SK-N-SH (cell line): Measurements from ENCODE around the gene NTNG2. TPM values are rescaled to one million over a fixed set of nuclear protein-coding genes. Genes with fewer than 3 reads are reported as not detected.

Experiments used
- CTCF ChIA-PET: fragments of 300-600, 350-600 bp; formaldehyde crosslinking; extraction: SDS; loops from one replicate; lab custom pipeline; 2021; lab: Yijun Ruan, JAX
- POLR2A ChIA-PET: fragments of 350-600 bp; sonication (Branson Sonifier 250); formaldehyde crosslinking; extraction: SDS; loops from one replicate; lab custom pipeline; 2020; ENCODE audit warnings: antibody characterized with exemption, inconsistent platforms; lab: Yijun Ruan, JAX
- DNase-seq: peaks from one replicate; pipeline ENCODE4 v3.0.0; 2012
- H2AFZ ChIP-seq: fragments of 200-600 bp; sonication (generic); 2 replicates; pipeline ENCODE4 v1.8.1; 2016; ENCODE audit warnings: antibody characterized with exemption, mild to moderate bottlenecking, low read depth
- H3F3A ChIP-seq: fragments of 200-600 bp; sonication (generic); replicated peaks from 2 replicates; pipeline ENCODE3; 2016; ENCODE audit warnings: antibody characterized with exemption, mild to moderate bottlenecking; ENCODE audit not compliant: insufficient read depth
- H3K27ac ChIP-seq, 2 experiments: fragments of 200-500 bp in 1 of 2; fragments of 200-600 bp in 1 of 2; sonication (Bioruptor generic) in 1 of 2; sonication (generic), shearing (Covaris generic) in 1 of 2; 2 replicates each; pipeline versions ENCODE4 v1.5.1 to v1.6.1; 2014 to 2016; ENCODE audit warnings: low read depth in 2 of 2, inconsistent platforms in 1 of 2, low read length in 1 of 2, mild to moderate bottlenecking in 1 of 2, mixed read lengths in 1 of 2
- H3K27me3 ChIP-seq: fragments of 200-600 bp; sonication (generic), shearing (Covaris generic); 2 replicates; pipeline ENCODE4 v1.6.1; 2016; ENCODE audit warnings: mixed run types; ENCODE audit not compliant: insufficient read depth
- H3K36me3 ChIP-seq, 2 experiments: fragments of 200-500 bp in 1 of 2; fragments of 200-600 bp in 1 of 2; sonication (Bioruptor generic) in 1 of 2; sonication (generic) in 1 of 2; replicated peaks in 1 of 2; 2 replicates each; pipeline versions ENCODE3 to v1.5.1; 2014 to 2016; ENCODE audit warnings: low read length in 1 of 2, mild to moderate bottlenecking in 1 of 2; ENCODE audit not compliant: insufficient read depth in 2 of 2, control insufficient read depth in 1 of 2
- H3K4me1 ChIP-seq, 2 experiments: fragments of 200-500 bp in 1 of 2; fragments of 200-600 bp in 1 of 2; sonication (Bioruptor generic) in 1 of 2; sonication (generic), shearing (Covaris generic) in 1 of 2; 2 replicates each; pipeline versions ENCODE4 v1.5.1 to v1.6.1; 2014 to 2016; ENCODE audit warnings: low read depth in 1 of 2, low read length in 1 of 2, mixed run types in 1 of 2; ENCODE audit not compliant: insufficient read depth in 2 of 2, control insufficient read depth in 1 of 2
- H3K4me2 ChIP-seq: fragments of 200-600 bp; sonication (generic), shearing (Covaris generic); 2 replicates; pipeline ENCODE4 v1.6.1; 2017; ENCODE audit warnings: mixed run types
- H3K4me3 ChIP-seq, 2 experiments: fragments of 200-500 bp in 1 of 2; fragments of 200-600 bp in 1 of 2; sonication (Bioruptor generic) in 1 of 2; sonication (generic), shearing (Covaris generic) in 1 of 2; 2 replicates each; pipeline versions ENCODE4 v1.5.1 to v1.8.1; 2014 to 2016; ENCODE audit warnings: low read depth in 2 of 2, inconsistent platforms in 1 of 2, low read length in 1 of 2, mild to moderate bottlenecking in 1 of 2, mixed read lengths in 1 of 2, moderate library complexity in 1 of 2
- H3K79me2 ChIP-seq: fragments of 200-600 bp; sonication (generic); 2 replicates; pipeline ENCODE4 v1.8.1; 2017; ENCODE audit warnings: mild to moderate bottlenecking; ENCODE audit not compliant: insufficient read depth
- H3K9ac ChIP-seq: fragments of 200-600 bp; sonication (generic); 2 replicates; pipeline ENCODE4 v1.6.1; 2017; ENCODE audit warnings: mixed run types
- H3K9me2 ChIP-seq: fragments of 200-600 bp; sonication (generic); 2 replicates; pipeline ENCODE4 v1.6.1; 2017; ENCODE audit warnings: mixed run types
- H3K9me3 ChIP-seq: fragments of 200-600 bp; sonication (generic); 2 replicates; pipeline ENCODE4 v1.6.1; 2017; ENCODE audit warnings: mixed run types, mild to moderate bottlenecking, moderate library complexity
- H4K20me1 ChIP-seq: fragments of 200-600 bp; sonication (generic); 2 replicates; pipeline ENCODE4 v1.6.1; 2017; ENCODE audit warnings: mild to moderate bottlenecking, mixed run types; ENCODE audit not compliant: insufficient read depth
- CHD2 ChIP-seq: fragments of 150-350 bp; IDR thresholded peaks from 2 replicates; pipeline ENCODE4 v1.6.1; 2018; ENCODE audit warnings: low read length; ENCODE audit not compliant: partially characterized antibody
- ELF1 ChIP-seq: IDR thresholded peaks from 2 replicates; pipeline ENCODE4 v1.4.0; 2012
- FOSL2 ChIP-seq: IDR thresholded peaks from 2 replicates; pipeline ENCODE4 v1.4.0; 2012; ENCODE audit warnings: low read depth, mild to moderate bottlenecking, moderate library complexity, borderline replicate concordance
- FOXM1 ChIP-seq: IDR thresholded peaks from 2 replicates; pipeline ENCODE4 v1.4.0; 2012; ENCODE audit warnings: low read depth, mild to moderate bottlenecking
- GATA2 ChIP-seq: sonication (generic); formaldehyde crosslinking; IDR thresholded peaks from 2 replicates; pipeline ENCODE4 v1.5.0; 2020; ENCODE audit warnings: mild to moderate bottlenecking, missing genetic modification reagents
- JUND ChIP-seq: IDR thresholded peaks from 2 replicates; pipeline ENCODE4 v1.4.0; 2012
- NRF1 ChIP-seq: IDR thresholded peaks from 2 replicates; pipeline ENCODE4 v1.6.1; 2012; ENCODE audit warnings: low read depth, mild to moderate bottlenecking, low read length
- POLR2AphosphoS5 ChIP-seq: IDR thresholded peaks from 2 replicates; pipeline ENCODE4 v1.6.1; 2012; ENCODE audit warnings: low read depth, low read length
- RCOR1 ChIP-seq: fragments of 150-350 bp; IDR thresholded peaks from 2 replicates; pipeline ENCODE4 v1.6.1; 2017; ENCODE audit warnings: antibody characterized with exemption, low read length
- SIN3A ChIP-seq: IDR thresholded peaks from 2 replicates; pipeline ENCODE4 v1.6.1; 2012; ENCODE audit warnings: low read depth, mild to moderate bottlenecking, low read length, moderate library complexity, borderline replicate concordance
- TEAD4 ChIP-seq: IDR thresholded peaks from 2 replicates; pipeline ENCODE4 v1.4.0; 2012; ENCODE audit warnings: mild to moderate bottlenecking, borderline replicate concordance; ENCODE audit not compliant: insufficient read depth
- WGBS: methylation state at CpG from one replicate; pipeline ENCODE4 v1.1.6; 2017; ENCODE audit warnings: low lambda C conversion rate; 5-methylcytosine and 5-hydroxymethylcytosine counted together
- polyA plus RNA-seq, 3 experiments: library from polyadenylated mRNA; depleted of rRNA; stranded (reverse); fragments of >200 nt; gene quantifications; 2 replicates each; pipeline ENCODE4 v1.2.3, GENCODE V29; 2012
- TF ChIP-seq, protein P1 (sequence below): IDR thresholded peaks from 2 replicates; pipeline ENCODE4 v1.6.1; 2012; ENCODE audit warnings: mild to moderate bottlenecking, low read depth, low read length, moderate library complexity
- TF ChIP-seq, protein P2 (sequence below): IDR thresholded peaks from 2 replicates; pipeline ENCODE4; 2012
- TF ChIP-seq, protein P3 (sequence below): fragments of 150-350 bp; IDR thresholded peaks from 2 replicates; pipeline ENCODE4 v1.6.1; 2016; ENCODE audit warnings: mild to moderate bottlenecking, low read depth, low read length

Gene NTNG2
- polyA plus RNA-seq, 1 of the 3 experiments (the other 2 are of a cell fraction), result 6.1 TPM

DNA sequence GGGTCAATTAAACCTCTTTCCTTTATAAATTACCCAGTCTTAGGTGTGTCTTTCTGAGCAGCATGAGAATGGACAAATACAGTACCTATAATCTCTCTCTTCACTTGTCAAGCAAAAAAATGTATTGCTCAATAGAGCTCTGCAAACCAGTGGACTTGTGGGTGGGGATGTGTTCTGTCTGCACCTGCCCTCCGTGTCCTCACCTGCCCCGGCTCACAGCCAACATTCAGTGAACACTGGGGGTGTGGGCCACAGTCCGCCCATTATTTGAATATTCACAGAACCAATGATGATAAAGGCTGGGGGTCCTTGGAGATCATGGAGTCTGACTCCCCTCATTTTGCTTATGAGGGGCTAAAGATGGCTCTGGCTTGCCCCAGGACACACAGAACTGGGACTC, 45.3 kb upstream of the NTNG2 start:
- 23% methylated on average over 3 of the region's 3 CpGs for WGBS
- POLR2A ChIA-PET, result no interaction called here
- CTCF ChIA-PET, result no interaction called here

More for the DNA sequence above, 45.3 kb upstream of the NTNG2 start:
- H3K79me2 ChIP-seq, result no peaks in the 10 kb centered on the region
- TF ChIP-seq, protein P1, sequence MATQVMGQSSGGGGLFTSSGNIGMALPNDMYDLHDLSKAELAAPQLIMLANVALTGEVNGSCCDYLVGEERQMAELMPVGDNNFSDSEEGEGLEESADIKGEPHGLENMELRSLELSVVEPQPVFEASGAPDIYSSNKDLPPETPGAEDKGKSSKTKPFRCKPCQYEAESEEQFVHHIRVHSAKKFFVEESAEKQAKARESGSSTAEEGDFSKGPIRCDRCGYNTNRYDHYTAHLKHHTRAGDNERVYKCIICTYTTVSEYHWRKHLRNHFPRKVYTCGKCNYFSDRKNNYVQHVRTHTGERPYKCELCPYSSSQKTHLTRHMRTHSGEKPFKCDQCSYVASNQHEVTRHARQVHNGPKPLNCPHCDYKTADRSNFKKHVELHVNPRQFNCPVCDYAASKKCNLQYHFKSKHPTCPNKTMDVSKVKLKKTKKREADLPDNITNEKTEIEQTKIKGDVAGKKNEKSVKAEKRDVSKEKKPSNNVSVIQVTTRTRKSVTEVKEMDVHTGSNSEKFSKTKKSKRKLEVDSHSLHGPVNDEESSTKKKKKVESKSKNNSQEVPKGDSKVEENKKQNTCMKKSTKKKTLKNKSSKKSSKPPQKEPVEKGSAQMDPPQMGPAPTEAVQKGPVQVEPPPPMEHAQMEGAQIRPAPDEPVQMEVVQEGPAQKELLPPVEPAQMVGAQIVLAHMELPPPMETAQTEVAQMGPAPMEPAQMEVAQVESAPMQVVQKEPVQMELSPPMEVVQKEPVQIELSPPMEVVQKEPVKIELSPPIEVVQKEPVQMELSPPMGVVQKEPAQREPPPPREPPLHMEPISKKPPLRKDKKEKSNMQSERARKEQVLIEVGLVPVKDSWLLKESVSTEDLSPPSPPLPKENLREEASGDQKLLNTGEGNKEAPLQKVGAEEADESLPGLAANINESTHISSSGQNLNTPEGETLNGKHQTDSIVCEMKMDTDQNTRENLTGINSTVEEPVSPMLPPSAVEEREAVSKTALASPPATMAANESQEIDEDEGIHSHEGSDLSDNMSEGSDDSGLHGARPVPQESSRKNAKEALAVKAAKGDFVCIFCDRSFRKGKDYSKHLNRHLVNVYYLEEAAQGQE, result no peak
- TF ChIP-seq, protein P2, sequence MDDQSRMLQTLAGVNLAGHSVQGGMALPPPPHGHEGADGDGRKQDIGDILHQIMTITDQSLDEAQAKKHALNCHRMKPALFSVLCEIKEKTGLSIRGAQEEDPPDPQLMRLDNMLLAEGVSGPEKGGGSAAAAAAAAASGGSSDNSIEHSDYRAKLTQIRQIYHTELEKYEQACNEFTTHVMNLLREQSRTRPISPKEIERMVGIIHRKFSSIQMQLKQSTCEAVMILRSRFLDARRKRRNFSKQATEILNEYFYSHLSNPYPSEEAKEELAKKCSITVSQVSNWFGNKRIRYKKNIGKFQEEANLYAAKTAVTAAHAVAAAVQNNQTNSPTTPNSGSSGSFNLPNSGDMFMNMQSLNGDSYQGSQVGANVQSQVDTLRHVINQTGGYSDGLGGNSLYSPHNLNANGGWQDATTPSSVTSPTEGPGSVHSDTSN, result no peak
- TF ChIP-seq FOSL2 (no peak), CHD2 (no peak), POLR2AphosphoS5 (no peak), JUND (no peak), NRF1 (no peak), GATA2 (CRISPR knock-in tag) (no peak), SIN3A (no peak), RCOR1 (no peak), ELF1 (no peak), TEAD4 (no peak), FOXM1 (no peak)
- TF ChIP-seq, protein P3, sequence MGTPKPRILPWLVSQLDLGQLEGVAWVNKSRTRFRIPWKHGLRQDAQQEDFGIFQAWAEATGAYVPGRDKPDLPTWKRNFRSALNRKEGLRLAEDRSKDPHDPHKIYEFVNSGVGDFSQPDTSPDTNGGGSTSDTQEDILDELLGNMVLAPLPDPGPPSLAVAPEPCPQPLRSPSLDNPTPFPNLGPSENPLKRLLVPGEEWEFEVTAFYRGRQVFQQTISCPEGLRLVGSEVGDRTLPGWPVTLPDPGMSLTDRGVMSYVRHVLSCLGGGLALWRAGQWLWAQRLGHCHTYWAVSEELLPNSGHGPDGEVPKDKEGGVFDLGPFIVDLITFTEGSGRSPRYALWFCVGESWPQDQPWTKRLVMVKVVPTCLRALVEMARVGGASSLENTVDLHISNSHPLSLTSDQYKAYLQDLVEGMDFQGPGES, result no peak
- TF ChIP-seq, all 33 proteins: peak for 0
- H3K9me3 ChIP-seq, result no peaks in the 10 kb centered on the region
- H3K27ac ChIP-seq, result no peak overlapping the region
- no peak overlapping the region for H3K4me3 ChIP-seq
- no peaks in the 10 kb centered on the region for H3F3A ChIP-seq
- no peak for DNase-seq
- no peaks in the 10 kb centered on the region for H4K20me1 ChIP-seq
- no peak overlapping the region for H2AFZ ChIP-seq
- no peak overlapping the region for H3K9ac ChIP-seq
- no peaks in the 10 kb centered on the region for H3K4me1 ChIP-seq
- peaks cover 15% of the 10 kb centered on the region; the same call in 1 of the 2 replicates for H3K27me3 ChIP-seq
- H3K9me2 ChIP-seq, result no peaks in the 10 kb centered on the region
- H3K4me2 ChIP-seq, result no peak overlapping the region
- no peaks in the 10 kb centered on the region for H3K36me3 ChIP-seq
